ENCODE data around the gene STX16.

Gene STX16

DNA sequence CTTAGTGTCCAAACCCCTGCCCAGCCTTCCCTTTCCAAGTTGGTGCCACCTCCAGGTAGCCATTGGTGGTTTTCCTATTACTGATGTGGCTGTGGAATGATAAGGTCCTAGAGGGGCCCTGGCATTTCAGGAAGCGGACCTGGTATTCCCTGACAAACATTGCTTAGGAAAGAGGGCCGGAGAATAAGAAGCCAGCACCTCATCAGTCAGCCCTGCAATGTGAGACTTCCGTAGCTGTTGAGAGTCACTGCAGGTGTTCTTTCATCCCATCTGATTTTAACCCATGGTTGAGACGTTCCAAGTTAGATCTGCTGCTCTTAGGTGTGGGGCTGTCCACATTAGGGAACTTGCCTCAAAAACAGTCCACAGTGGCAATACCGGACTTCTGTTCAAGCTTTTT is 26.7 kb downstream of the STX16 start:
- no peak overlapping the region for H3K27ac ChIP-seq
- no peak for TF ChIP-seq CTCF (IDR thresholded peaks at IDR 0.05)
- DNase-seq (ENCODE audit: low spot score), result no peak
- no peak overlapping the region for H3K4me3 ChIP-seq

- Histone ChIP-seq H3K27ac (no peak overlapping the region), H3K4me3 (no peak overlapping the region)
- no peak for DNase-seq (ENCODE audit: low spot score)
- no peak for TF ChIP-seq CTCF (IDR thresholded peaks at IDR 0.05)
Measured at GRCh38 chr20:58678806-58679205, 27.7 kb downstream of the STX16 start.

DNA sequence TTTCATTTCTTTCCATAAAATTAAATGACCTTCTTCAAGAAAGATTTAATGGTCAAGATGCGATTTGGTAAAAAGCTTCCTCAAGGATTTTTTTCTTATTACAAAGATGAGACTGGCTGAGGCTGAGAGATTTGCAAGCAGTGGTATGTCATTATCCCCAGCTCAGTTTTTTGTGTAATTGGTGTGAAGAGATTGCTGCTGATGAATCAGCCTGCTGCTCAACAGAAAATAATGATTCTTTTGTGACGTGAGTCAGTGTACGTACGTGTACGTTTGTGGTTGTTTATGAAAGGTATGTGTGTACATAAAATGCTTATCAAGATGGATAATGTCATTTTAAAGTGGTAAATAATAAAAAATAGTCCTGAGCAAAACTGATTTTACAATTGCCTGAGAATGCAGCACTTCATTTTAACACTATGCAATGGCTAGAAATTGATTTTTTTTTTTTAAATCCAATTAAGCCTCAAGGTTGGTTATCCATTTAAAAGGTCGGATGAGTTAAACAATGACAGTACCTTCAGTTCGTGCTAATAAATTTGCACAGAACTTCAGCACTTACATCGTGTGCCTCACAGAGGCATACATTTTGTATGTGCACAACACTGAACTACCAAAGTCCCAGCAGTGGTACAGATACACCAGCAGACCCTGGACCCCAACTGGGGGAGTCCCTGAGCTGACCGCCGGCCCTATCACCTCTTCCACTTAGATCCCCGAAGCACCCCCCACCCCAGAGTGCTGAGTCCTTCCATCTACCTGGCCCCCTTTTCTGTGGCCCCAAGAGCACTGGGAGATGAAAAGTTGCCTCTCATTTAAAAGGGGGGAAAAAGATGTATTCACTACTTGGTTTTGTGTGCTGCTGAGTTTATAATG is 31.8 kb downstream of the STX16 start:
- Histone ChIP-seq H3K4me3 (no peak overlapping the region), H3K27ac (no peak overlapping the region)
- no peak for TF ChIP-seq CTCF (IDR thresholded peaks at IDR 0.05)
- no peak for DNase-seq (ENCODE audit: low spot score)

- no peak for DNase-seq (ENCODE audit: low spot score)
- Histone ChIP-seq H3K4me3 (no peak overlapping the region), H3K27ac (no peak overlapping the region)
- no peak for TF ChIP-seq CTCF (IDR thresholded peaks at IDR 0.05)
Measured at GRCh38 chr20:58684291-58684690, 33.2 kb downstream of the STX16 start.

DNA sequence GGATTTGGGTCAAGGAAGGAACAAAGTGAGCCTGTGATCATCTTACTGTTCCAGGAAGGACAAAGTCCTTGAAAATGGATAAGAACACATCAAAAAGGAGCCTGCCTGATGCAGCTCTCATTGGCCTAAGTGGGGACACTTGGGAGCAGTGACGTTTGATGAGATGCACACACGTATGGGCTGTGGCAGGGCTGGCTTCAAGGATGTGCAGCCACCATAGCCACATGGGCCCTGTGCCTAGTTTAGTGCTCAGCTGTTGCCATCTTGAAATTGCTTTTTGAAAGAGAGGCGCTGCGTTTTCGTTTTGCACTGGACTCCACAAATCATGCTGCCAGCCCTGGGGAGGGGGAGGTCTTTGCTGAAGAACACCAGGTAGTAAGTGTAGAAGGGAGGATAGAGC is 34.9 kb downstream of the STX16 start:
- Histone ChIP-seq H3K4me3 (no peak overlapping the region), H3K27ac (no peak overlapping the region)
- DNase-seq (ENCODE audit: low spot score), result no peak
- no peak for TF ChIP-seq CTCF (IDR thresholded peaks at IDR 0.05)

- H3K4me3 ChIP-seq, result no peak overlapping the region
- no peak for TF ChIP-seq CTCF (IDR thresholded peaks at IDR 0.05)
- no peak overlapping the region for H3K27ac ChIP-seq
- DNase-seq (ENCODE audit: low spot score), result no peak
Measured at GRCh38 chr20:58688414-58688813, 37.3 kb downstream of the STX16 start.

GRCh38 chr20:58688840-58689239 is 37.8 kb downstream of the STX16 start:
- H3K27ac ChIP-seq, result no peak overlapping the region
- no peak overlapping the region for H3K4me3 ChIP-seq
- DNase-seq (ENCODE audit: low spot score), result no peak
- TF ChIP-seq CTCF (IDR thresholded peaks at IDR 0.05), result no peak

All from coronary artery (tissue), 2 donors.